EL (cell line): Measurements from ENCODE around the gene SLC34A2.
"Not testable (repeated sequence)": the region's sequence is repeated elsewhere in the genome, so short reads cannot be mapped to it uniquely, and the experiment has no call there.

Experiments
- DNase-seq: peaks from one replicate; pipeline ENCODE4 v3.0.0-alpha.2; 2016

Gene SLC34A2, protein sequence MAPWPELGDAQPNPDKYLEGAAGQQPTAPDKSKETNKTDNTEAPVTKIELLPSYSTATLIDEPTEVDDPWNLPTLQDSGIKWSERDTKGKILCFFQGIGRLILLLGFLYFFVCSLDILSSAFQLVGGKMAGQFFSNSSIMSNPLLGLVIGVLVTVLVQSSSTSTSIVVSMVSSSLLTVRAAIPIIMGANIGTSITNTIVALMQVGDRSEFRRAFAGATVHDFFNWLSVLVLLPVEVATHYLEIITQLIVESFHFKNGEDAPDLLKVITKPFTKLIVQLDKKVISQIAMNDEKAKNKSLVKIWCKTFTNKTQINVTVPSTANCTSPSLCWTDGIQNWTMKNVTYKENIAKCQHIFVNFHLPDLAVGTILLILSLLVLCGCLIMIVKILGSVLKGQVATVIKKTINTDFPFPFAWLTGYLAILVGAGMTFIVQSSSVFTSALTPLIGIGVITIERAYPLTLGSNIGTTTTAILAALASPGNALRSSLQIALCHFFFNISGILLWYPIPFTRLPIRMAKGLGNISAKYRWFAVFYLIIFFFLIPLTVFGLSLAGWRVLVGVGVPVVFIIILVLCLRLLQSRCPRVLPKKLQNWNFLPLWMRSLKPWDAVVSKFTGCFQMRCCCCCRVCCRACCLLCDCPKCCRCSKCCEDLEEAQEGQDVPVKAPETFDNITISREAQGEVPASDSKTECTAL

DNA sequence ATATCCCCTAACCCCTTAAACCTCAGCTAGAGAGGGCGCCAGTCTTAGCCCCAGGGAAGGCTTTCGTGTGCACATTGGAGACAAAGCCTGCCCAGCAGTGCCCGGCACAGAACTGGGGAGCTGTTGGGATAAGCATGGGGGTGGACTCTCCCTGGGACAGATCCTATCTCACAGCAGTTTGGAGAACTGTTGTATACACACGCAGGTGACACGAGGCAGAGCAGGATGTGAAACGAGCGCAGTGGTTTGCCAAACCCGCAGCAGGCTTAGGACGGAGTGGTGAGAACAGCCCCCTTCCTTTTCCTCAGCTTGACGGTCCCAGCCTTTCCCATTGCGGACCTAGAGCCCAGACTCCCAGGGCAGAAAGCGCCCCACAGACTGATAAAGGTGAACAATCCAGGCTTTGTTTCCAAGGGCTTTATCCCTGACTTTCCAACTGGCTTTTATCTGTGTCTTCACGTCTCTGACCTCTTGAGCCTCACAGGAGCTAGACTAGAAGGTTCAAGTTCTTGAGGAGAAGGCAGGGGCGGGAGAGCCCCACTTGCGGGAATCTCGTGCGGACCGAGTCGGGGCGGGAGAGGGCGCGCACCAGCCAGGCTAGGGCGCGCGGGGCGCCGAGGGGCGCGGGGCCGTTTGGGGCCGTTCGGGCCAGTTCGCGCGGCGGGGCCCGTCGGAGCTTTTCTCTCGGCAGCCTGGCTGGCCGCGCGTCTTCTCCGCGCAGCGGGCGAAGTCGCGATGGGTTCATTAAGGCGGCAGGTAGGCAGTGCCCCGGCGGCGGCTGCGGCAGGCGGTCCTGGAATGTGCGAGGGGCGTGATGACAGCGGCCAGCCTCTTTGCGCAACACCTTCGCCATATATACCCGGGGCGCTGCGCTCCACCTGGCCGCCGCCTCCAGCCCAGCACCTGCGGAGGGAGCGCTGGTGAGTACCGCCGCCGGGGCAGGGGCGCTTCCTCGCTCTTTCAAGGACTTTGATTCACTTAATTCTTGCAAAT lies at the start of gene SLC34A2:
Gene SLC34A2, plus strand, starts transcription at position 881 of the 993 bp plus-strand sequence. CDS start 6,650 bp downstream, outside the sequence.
- DNase-seq = no peak

DNA sequence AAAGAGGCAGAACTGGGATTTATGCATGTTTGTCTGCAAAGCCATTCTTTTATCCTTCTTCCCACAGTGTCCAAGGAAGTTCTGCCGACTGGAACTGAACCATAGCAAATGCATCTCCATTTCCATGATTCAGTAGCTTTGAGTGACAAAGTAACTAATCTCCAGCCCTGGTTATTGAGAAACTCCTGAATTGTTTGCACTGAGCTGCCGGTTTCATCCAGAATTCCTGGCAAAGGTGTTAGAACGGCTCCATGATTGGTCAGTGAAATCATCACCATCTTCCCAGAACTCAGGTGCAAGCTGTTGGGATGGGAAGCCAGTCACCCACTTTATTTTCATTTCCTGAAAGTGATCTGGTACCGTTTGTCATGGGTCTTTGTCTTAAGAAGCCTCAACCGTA lies 47.0 kb upstream of the SLC34A2 start:
- DNase-seq = no peak

DNA sequence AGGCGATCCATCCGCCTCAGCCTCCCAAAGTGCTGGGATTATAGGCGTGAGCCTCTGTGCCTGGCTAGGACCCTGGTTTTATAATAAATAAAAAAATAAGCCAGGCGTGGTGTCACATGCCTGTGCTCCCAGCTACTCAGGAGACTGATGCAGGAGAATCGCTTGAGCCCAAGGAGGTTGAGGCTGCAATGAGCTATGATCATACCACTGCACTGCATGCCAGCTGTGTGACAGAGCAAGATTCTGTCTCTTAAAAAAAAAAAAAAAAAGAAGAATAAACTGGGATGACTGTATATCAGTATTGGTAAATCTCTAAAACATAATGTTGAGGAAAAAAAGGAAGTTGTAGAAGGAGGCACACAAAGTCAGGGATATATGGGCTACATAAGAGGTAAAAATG lies 45.7 kb upstream of the SLC34A2 start:
- no peak for DNase-seq

DNA sequence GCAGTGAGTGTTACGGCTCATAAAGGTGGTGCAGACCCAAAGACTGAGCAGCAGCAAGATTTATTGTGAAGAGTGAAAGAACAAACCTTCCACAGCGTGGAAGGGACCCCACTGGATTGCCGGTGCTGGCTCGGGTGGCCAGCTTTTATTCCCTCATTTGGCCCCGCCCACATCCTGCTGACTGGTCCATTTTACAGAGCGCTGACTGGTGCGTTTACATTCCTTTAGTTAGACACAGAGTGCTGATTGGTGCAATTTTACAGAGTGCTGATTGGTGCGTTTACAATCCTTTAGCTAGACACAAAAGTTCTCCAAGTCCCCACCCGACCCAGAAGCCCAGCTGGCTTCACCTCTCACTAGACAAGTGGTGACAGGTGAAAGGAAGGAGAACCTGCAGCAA lies 42.0 kb upstream of the SLC34A2 start:
- DNase-seq = not testable (repeated sequence)

DNA sequence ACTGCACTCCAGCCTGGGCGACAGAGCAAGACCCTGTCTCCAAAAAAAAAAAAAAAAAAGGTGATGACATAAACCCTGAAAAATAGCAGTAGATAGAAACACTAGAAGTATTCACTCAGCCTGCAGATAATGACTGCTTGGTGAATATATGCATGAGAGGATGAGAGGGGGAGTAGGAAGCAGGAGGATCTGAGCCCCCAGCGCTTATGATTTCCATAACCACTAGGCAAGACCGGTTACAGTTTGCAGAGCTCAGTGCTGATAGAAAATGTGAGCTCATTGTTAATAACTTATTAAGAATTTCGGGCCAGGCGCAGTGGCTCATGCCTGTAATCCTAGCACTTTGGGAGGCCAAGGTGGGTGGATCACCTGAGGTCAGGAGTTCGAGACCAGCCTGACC lies 40.8 kb upstream of the SLC34A2 start:
- no peak for DNase-seq

DNA sequence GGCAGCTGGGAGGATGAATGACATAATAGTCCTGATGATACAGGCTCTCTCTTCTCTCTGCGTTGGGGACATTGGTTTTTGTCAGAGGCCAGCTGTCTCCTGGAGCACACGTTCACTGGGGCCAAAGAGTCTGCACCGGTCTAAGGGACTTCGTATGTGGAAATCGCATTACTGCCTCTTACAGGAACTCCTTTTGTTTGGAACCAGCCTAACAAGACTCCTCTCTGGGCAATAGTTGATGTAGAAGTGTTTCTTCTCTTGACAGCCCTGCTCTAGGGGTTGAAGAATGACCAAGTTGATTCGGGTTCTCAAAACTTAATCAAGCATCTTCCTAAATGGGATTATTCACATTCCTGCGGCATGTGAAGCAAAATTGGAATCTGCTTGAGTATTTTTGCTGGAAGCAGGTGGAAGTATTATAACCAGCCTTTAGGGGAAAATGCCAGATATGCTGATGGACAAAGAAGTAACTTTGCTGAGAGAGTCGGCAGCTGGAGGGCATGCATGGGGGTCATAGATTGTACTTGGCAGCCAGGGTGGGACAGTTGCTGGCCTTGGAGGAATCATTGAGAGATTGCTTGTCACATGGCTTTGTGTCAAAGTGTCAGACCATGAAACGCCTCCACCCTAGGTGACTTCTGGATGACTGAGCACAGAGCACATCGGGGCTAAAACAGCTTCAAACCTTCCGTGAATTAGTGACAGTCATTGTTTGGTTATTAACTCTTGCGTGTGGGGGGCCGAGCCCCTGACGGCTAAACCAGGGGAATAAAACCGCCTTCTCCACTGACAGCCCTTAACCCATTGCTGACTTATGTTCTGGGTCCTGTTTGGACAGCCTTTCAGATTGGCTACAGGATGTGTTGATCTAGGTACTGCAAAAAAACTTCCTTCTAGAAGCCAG lies 34.4 kb upstream of the SLC34A2 start:
- DNase-seq = no peak

DNA sequence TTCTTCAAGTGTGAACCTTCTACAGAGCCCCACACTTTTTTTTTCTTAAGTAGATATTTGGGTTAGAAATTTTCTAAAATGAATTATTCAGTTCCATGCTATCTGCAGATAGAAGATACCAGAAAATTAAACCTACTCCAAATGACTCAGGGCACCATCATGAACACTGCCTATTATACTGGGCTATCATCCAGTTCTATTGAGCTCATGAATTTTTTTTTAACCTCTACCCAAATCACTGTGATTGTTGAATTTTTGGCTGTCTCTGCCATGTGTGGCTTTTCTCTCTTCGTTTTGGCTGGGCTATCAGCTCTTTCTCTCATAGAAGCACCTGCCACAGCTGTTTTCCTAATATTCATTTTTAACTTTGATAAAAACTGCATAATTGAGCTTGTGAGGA lies 31.0 kb upstream of the SLC34A2 start:
- no peak for DNase-seq

DNA sequence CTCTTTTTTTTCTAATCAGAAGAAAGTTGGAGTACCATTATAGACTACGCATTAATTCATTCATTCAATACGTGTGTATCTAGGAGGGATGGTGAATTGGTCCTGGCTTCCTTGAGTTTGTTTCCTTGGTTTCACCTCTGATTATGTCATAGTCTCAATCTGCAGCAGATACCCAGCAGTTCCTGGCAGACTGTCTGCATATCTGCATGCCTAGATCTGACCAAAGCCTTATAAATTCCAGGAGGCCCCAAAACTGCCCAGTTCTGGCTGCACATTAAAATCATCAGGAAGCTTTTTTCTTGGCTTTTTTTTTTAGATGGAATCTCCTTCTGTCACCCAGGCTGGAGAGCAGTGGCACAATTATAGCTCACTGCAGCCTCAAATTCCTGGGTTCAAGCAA lies 27.2 kb upstream of the SLC34A2 start:
- DNase-seq = no peak

DNA sequence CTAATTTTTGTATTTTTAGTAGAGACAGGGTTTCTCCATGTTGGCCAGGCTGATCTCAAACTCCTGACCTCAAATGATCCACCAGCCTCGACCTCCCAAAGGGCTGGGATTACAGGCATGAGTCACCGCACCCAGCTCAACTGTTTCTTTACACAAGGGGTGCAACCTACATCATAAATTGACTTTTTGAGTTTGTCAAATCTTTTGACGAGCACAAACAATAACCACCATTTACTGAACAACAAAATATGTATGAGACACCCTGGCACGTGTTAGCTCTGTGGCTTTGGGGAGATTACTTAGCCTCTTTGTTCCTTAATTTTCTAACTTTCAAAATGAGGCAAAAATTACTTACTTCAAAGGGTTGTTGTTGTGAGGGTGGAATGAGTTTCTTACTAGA lies 23.5 kb upstream of the SLC34A2 start:
- DNase-seq = no peak

DNA sequence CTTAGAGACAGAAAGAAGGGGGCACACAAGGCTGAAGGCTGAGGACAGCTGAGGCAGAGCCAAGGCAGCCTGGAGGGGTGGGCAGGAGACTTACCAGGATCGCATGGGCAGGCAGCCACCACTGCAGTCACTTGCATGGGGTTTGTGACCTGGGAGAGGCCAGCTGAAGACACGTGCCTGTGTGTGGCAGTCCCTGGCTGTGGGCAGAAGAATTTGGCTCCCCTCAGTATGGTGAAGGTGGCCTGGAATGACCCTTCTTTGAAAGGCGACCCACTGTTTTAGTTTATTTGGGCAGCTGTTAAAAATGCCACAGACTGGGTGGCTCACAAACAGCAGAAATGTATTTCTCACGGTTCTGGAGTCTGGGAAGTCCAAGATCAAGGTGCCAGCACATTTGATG lies 22.1 kb upstream of the SLC34A2 start:
- DNase-seq = no peak

DNA sequence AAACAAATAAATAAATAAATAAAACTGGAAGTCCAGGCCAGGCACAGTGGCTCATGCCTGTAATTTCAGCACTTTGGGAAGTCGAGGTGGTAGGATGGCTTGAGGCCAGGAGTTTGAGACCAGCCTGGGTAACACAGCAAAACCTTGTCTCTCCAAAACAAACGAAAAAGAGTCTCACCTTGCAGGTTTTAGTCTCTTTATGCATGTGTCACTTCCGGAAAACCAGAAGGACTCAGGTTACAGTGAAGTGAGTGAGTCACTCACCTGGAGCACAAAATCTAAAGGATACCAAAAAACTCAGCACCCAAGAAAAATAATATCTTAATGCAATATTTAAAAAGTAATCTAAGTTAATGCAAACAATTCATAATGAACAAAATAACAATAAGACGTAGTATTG lies 20.1 kb upstream of the SLC34A2 start:
- DNase-seq = no peak

DNA sequence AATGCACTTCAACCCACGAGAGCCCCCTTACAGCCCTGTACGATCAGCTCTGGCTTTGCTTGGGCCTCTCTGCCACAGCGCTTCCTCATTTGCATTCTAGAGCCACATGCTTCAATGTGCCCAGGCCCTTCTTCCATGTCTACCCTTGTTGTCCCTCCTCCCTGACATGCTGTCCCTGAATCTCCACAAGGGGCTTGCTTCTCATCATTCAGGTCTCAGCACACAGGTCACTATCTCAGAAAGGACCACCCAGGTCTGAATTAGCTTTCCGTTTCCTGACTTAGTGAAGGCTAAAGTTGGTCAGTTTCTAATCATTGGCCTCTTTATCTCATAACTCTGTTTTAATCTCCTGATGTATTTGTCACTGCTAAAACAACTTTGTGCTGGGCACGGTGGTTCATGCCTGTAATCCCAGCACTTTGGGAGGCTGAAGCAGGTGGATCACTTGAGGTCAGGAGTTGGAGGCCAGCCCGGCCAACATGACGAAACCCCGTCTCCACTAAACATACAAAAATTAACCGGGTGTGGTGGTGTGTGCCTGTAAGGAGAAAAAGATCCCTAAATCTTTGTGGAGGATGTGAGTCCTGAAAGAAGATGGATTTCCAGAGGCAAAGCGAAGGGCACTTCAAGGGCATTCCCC lies 17.9 kb upstream of the SLC34A2 start:
- DNase-seq = no peak

DNA sequence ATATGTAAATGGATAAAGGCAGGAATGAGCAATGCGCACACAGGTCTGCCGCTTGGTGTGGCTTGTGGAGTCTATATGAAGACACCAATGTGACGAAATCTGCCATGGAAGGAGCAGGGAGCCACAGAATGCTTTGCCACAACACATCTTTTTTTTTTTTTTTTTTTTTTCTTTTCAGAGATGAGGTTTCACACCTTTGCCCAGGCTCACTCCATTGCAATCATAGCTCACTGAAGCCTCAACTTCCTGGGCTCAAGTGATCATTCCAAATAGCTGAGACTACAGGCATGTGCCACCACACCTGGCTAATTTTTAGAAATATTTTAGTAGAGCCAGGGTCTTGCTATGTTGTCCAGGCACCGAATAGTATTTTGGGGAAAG lies 17.4 kb upstream of the SLC34A2 start:
- DNase-seq = no peak

DNA sequence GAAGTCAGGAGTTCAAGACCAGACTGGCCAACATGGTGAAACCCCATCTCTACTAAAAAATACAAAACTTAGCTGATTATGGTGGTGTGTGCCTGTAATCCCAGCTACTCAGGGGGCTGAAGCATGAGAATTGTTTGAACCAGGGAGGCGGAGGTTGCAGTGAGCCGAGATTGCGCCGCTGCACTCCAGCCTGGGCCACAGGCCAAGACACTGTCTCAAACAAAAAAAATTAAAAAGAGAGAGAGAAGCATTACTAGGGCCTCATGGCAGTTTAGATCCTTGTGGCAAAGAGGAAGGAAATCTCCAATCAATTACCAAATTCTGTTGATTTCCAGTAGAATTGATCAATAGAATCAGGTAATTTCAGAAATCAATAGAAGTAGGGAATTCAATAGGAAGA lies 16.8 kb upstream of the SLC34A2 start:
- no peak for DNase-seq

DNA sequence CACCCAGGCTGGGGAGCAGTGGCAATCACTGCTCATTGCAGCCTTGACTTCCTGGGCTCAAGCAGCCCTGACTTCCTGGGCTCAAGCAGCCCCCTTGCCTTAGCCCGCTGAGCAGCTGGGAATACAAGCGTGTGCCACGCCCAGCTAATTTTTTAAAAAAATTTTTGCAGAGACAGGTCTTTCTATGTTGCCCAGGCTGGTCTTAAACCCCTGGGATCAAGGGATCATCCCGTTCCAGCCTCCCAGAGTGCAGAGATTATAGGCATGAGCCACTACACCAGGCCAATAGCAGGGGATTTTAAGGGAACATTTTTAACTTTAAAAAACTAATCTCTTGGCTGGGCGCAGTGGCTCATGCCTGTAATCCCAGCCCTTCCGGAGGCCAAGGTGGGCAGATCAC lies 5.3 kb upstream of the SLC34A2 start:
- no peak for DNase-seq

DNA sequence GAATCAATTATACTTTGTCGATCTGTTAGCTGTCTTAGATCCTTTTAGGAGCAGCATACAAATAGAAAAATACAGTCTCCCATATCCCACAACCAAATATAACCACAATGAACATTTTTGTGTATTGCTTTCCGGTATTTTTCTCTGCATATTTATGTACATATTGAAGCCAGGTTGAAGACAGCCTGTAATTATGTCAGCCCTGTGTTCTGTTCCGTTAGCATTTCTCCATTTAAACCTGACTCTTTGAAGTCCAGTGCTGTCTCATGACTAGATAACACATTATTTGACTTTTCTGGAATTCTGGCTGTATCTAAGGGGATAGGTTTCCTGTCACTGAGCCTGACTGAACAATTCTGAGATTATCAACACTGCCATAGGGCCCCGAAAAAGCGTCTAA lies 4.0 kb upstream of the SLC34A2 start:
- no peak for DNase-seq

DNA sequence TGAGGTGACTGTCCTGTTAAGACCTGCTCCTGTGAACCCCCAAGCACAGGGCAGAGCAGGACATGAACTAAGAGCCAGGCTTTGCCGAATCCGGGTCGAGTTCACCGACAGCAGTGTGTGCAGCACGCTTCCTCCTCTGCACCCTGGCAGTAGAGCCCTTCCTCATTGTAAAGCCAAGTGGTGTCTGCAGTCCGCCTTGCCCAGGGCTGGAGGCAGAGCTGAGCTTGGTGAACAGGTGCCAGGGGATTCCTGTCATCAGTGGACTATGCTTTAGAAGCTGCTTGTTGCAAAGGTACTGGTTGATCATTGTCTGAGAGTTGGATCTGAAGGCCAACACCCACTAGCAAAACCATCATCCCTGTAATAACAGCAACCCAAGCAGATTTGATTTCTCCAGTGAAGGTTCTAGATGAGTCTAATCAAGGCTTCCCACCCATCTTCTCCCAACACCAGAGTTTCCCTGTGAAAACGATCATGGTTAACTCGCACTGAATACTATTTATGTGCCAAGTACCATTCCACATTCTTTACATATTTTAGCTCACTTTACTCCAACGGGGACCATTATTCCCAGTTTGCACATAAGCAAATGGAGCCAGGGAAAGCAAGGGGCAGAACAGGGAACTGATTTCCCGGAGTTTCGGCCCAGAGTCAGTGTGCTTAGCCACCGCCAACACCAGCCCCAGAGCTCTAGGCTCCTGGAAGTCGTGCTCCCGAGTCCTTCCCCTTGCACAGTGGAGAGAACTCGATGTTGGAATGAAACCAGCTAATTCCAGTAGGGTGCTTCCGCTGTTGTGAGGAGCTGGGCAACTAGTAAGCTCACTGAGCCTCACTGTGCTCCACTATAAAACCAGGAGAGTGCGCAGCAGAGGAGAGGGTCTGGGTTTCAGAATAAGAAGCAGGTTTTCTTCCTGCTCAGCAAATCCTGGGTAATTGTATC lies 1.4 kb upstream of the SLC34A2 start:
- peak; percentile 22 for DNase-seq

DNA sequence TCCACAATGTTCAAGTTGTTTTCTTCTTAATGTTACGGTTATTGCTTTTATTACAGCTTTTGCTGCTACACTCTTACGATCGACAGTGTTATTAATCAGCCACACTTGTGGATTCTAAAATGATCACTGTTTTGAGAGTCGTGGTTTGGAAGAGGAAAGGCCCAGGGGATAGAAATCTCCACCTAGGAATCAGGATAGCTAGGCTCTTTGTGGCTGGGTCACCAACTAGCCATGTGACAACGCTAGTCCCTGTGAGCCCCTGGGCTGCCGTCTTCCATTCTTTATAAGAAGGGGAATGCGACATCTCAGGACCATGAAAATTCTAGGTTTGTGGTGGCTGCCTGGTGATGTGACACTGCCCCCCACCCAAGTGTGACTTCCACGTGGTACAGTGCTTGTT lies 380 bp downstream of the SLC34A2 start:
- no peak for DNase-seq

DNA sequence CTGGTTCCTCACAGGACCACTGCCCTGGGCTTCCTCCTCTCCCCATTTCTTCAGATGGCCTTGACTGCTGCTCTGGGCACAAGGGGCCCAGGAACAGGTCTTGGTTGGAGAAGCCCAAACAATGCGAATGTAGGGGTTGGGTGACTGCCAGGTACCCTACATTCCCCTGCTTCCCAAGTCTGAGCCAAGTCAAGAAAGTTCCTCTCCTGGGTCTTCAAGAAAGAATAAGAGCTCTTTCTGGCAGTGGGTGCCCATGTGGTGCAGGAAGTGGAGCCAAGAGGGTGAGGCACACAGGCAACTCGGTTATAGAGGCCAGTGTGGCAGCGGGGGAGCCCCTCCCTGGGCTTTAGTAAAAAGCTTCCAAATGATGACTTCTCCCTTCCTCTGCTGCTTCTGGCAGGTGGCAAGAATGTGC lies 2.7 kb downstream of the SLC34A2 start:
- DNase-seq = no peak

DNA sequence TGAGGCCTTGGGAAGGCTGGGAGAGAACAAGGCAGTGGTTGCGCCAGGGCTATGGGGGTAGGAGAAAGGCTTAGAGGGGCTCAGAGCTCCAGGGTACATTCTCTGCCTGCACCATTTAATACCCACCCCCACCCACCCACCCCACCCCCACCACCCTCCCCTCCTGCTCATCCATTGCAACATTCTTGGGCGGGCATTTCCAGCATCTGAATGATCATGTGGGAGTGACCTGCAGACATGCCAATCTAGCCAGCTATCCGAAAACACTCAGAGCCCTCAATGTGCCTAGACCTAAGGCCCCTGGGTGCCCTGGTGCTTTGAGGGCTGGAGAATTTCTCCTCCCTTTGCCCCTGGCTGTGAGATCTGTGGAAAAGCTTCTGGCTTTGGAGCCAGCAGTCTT lies 3.1 kb downstream of the SLC34A2 start:
- DNase-seq = no peak

DNA sequence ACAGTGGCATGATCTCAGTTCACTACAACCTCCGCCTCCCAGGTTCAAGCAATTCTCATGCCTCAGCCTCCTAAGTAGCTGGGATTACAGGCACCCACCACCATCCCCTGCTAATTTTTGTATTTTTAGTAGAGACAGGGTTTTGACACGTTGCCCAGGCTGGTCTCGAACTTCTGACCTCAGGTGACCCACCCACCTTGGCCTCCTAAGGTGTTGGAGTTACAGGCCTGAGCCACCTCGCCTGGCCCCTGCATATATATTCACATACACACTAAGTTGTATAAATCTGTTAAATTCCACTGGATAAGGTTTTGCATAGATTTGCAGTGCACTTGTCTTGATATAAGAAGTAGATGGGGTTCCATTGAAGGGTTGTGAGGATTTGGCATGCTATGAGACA lies 5.8 kb downstream of the SLC34A2 start:
- DNase-seq = not testable (repeated sequence)
